GM13977 (cell line): Measurements from ENCODE around the gene SCFD2.

Experiments used
- DNase-seq: peaks from one replicate; pipeline ENCODE4 v3.0.0; 2012; ENCODE audit warnings: low spot score
- in situ Hi-C: fragments of 300-500 bp; cut with MboI; formaldehyde crosslinking; loops from one replicate; pipeline ENCODE4 v1.12.0; 2022; ENCODE audit warnings: low sequenced_read_pairs, low pct_unique_long_range_greater_than_20kb, mixed read lengths, inconsistent platforms; ENCODE audit not compliant: unreplicated experiment
- TF ChIP-seq, protein P1 (sequence below): IDR thresholded peaks from 2 replicates; pipeline ENCODE4 v1.5.1; 2012; ENCODE audit warnings: mild to moderate bottlenecking, control low read depth; ENCODE audit not compliant: insufficient read depth; ENCODE audit errors: extremely low read depth, missing control alignments

Gene SCFD2

DNA sequence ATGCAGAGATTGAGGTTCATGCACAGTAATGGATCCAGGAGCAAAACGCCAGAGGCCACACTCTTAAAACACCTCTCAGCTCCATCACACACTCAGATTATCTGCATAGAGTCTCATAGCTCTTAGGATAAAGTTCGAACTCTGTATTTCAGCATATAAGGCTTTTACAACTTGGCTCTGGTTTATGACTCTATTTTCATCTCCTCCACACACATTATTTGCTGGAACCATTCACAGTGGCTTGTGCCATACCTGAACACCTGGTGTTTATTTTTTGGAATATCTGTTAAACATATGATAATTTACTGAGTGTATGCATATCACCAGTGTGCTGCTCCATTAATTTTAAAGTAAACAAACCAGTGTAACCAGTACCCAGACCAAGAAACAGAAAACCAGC is 476.5 kb downstream of the SCFD2 start:
- TF ChIP-seq, protein P1, sequence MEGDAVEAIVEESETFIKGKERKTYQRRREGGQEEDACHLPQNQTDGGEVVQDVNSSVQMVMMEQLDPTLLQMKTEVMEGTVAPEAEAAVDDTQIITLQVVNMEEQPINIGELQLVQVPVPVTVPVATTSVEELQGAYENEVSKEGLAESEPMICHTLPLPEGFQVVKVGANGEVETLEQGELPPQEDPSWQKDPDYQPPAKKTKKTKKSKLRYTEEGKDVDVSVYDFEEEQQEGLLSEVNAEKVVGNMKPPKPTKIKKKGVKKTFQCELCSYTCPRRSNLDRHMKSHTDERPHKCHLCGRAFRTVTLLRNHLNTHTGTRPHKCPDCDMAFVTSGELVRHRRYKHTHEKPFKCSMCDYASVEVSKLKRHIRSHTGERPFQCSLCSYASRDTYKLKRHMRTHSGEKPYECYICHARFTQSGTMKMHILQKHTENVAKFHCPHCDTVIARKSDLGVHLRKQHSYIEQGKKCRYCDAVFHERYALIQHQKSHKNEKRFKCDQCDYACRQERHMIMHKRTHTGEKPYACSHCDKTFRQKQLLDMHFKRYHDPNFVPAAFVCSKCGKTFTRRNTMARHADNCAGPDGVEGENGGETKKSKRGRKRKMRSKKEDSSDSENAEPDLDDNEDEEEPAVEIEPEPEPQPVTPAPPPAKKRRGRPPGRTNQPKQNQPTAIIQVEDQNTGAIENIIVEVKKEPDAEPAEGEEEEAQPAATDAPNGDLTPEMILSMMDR, result no peak
- no peak for DNase-seq
- in situ Hi-C loops, result no loop called here

DNA sequence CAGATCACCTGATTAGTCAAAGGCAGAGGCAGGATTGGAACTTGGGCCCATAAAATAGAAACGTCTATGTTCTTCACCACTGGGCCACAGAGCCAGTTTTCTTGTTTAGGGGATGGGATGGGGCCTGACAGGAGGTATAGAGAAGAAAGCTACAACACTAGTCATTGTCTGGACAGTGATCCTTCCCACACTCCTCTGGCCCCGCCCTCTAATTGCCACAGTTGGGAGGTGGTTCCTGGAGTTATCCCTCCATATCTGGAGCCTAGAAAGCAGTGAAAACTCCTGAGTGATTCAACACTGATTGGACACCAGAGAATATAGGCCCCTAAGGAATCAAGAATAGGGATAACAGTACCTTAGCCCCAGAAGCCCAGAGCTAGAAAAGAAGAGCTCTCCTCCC is 480.9 kb downstream of the SCFD2 start:
- DNase-seq, result no peak
- in situ Hi-C loops, result no loop called here
- TF ChIP-seq, protein P1, result no peak

DNA sequence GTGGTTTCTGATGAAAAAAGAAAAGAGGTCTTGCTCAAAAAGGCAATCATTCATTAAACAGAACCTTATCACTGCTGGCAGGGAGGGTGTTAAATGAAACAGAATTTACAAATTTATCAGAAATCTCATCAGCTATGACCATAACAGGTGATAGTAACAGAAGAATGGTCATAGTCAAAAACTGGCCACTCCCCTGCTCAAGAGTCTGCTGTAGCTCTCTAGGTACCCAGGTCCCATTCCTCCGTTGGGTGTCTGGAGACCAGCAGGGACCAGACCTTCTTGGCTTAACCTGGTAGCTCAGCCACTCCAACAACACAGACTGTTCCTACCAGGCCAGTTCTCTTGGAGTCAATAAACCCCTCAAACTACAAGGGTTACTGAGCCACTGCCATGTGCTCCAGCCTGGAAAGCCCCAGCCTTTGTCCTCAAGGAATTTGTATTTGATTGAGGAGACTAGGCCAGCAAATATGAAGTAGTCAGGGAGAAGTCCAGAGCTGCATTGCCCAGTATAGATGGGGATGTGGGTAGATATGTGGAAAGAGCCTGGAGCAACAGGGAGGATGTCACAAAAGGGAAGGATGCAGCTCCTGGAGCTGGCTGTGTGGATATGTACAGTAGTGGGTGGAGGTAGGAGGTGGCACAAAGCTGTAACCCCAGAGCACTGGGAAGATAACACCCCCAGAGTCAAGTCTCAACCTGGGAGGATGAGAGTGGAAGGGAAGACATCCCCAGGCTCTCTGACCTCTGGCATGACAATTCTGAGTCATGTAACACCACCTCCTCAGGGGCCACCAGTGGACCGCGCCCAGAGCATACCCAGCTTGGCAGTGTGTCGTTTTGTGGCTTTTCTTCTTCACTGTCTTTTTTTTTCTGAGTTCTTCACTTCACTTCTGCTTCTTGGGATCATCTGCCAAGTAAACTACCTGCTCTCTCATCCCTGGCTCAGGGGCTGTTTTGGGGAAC is 481.9 kb downstream of the SCFD2 start:
- TF ChIP-seq, protein P1, result no peak
- in situ Hi-C loops, result no loop called here
- DNase-seq, result no peak

DNA sequence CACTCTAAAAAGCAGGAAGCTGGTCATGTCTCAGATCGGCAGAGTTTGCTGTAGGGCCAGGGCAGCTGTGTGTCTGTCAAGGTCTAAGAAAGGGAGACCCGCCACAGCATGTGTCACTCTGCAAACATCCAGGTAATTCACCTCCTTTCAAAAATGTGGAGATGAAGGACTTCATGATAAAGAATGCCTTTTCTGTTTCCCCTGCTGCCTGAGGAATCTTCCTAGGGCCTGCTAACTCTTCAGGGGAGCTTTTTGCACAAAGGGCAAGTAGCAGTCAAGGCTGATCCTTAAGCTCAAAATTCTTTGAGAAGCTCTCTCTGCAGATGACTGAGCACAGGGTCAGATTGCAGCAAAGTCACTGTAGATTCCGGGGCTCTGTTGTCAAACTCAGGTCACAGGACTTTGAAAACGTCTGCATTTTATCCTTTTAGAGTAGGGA is 482.7 kb downstream of the SCFD2 start:
- in situ Hi-C loops, result no loop called here
- TF ChIP-seq, protein P1, result no peak
- DNase-seq, result no peak

DNA sequence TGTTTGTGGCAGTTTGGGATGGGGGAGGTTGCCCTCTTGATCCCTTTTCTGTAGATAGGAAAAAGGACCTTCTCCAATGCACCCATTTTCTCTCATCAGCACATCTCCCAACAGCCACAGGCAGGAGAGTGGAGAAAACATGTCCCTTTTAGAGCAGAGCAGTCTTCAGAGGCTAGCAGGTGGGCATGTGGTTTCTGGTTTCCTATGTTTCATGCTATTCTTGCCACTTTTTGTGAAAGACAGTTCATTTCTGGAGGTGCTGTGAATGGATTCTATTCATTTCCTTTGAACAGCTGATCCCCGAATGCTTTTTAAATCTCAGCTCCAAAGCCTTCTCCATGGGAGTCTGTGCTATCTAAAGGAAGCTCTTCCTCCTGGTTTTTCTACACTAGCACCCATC is 484.9 kb downstream of the SCFD2 start:
- TF ChIP-seq, protein P1, result no peak
- in situ Hi-C loops, result no loop called here

DNA sequence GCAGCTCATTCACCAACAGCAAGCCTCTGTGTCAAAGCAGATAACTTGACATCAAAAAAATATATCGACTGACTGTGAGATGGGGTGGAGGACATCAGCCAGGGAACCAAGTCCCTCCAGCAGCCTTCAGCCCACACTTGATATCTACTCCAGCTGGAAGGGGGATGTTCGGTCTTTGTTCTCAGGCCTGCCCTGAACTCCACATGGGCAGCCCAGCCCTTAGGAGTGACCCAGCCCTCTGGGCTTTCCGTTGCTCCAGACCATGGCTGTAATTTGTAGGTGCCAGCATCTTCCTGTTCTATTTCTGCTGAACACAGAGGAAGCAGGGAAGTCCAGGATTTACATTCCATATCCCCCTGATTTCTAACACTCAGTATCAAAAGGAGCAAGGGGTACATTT is 486.4 kb downstream of the SCFD2 start:
- TF ChIP-seq, protein P1, result no peak
- in situ Hi-C loops, result no loop called here
- no peak for DNase-seq

More for the DNA sequence above, 484.9 kb downstream of the SCFD2 start:
- DNase-seq, result no peak
